ENCODE measurements around the gene ZDHHC19. TPM values are rescaled to one million over a fixed set of nuclear protein-coding genes. Genes with fewer than 3 reads are reported as not detected.

ZDHHC19 gene
- total RNA-seq, 1 donor from 2014 or later: not detected

DNA sequence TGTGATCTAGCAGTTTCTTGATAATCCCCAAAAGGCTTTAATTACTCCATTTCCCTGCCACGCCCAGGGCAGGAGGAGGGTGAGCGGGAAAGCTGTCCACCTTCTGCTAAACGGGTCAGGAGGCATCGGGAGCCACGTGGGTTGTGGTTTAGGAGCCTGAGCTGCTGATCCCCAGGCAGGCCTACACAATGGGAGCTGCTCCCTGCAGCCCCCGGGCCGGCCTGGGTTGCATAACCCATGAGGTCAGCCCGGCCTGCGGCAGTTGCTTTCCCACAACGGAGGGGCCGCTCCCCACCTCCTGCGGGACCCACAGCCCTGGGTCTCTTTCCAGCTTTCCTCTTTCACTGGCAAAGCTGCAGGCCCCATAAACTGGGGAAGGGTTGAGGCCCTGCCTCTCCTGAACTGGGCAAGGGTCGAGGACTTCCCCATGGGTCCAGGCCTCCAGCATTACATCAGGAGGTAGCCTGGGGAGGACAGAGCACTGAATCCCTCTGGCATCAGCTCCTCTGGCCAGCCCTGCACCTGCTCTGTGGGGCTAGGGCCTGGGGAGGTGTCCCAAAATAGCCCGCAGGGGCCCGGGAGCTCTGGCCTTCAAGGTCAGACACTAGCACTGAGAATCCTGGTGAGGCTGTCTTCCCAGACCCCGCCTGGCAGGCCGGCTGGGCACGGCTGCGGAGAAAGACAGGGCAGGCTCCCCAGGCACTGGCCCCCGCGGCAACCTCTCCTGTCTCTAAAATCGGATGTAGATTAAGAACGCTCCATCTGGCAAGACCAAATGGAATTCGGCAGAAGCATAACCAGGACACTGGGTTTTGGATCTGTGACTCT, 47.3 kb downstream of the ZDHHC19 start:
- intact Hi-C loops (cut with DNase I): no loop called here
- ATAC-seq: peak; percentile 96
- DNase-seq (ENCODE audit: low spot score): peak; percentile 68

DNA sequence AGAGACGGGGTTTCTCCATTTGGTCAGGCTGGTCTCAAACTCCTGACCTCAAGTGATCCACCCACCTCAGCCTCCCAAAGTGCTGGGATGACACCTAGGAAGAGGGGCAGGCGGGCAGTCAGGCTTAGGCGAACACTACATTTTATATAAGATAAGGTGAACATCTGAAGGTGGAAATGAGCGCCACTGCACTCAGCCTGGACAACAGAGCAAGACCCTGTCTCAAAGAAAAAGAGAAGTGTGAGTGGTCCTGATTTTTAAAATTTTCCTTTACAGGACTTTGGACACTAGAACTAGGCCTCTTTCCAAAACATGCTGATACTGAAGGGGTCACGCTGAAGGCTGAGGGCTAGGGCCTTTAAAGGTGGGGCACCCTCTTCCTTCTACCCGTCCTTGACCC, 48.0 kb downstream of the ZDHHC19 start:
- DNase-seq (ENCODE audit: low spot score) (no peak), ATAC-seq (peak; percentile 18)
- intact Hi-C loops (cut with DNase I): no loop called here

DNA sequence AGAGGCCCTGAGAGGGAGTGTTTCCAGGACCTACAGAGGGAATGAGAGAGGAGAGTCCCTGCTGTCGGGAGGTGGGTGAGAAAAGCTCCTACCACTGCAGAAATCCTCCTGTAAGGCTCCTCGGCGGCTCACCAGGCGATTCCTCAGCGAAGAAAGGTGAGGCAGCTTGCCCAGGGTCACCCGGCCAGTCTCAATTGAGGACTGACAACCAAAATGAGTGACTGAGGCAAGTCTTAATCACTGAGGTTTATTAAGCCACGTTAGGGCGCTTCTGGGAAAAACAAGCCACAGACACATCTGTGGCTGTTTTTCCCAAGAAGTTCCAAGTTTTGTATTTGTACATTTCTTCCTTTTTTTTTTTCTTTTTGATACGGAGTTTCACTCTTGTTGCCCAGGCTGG, 48.5 kb downstream of the ZDHHC19 start:
- intact Hi-C loops (cut with DNase I): no loop called here
- no peak for ATAC-seq
- no peak for DNase-seq (ENCODE audit: low spot score)

DNA sequence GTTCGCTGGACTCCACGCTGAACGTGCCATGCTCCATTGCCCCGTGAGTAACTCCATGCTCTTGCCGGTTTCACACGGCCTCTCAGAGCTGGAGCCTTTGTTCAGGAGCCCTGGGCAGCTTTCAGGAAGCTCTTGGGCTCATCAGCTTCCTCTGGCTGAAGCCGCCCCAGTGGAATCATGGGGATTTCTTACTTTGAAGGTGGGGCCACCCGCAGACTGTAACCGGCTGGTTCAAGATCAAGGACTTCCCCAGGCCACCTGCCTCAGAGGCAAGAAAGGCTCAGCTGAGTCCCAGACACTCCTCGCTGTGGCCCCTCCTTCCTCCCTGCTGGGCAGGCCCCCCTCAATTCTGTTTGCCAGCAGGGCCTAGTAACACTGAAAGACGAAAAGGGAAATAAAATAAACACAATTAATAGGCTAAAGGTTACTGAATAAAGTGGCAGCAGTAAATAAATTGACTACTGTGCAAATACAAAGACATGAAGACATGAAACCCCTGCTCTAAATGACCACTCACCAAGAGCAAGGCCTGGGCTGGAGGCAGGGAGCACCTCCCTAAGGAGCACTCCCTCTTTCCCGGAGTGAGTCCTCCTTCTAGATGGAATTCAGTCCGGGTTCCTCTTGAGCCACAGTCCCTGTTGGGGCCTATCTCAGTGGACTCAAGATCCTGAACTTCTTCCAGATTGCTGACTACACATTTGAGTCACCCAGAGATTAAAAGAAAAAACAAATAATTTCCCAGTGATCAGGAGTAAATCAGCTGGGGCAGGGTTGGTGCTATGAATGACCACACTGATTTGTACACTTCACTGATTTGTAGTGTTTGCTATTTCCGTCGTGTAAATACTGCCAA, 51.0 kb downstream of the ZDHHC19 start:
- intact Hi-C loops (cut with DNase I): no loop called here
- DNase-seq (ENCODE audit: low spot score) (no peak), ATAC-seq (no peak)

DNA sequence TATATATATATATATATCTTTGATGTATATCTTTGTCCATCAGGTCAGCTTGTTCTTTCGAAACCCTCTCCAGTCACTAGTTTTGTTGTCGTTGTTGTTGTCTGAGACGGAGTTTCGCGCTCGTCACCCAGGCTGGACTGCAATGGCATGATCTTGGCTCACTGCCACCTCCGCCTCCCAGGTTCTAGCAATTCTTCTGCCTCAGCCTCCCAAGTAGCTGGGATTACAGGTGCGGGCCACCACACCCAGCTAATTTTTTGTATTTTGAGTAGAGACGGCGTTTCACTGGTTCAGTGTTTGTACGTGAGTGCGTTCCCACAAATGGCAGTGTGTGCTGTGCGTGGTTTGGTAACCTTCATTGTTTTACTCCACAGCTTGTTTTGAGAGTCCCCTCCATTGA, 51.7 kb downstream of the ZDHHC19 start:
- DNase-seq (ENCODE audit: low spot score): no peak
- intact Hi-C loops (cut with DNase I): no loop called here
- ATAC-seq: no peak

DNA sequence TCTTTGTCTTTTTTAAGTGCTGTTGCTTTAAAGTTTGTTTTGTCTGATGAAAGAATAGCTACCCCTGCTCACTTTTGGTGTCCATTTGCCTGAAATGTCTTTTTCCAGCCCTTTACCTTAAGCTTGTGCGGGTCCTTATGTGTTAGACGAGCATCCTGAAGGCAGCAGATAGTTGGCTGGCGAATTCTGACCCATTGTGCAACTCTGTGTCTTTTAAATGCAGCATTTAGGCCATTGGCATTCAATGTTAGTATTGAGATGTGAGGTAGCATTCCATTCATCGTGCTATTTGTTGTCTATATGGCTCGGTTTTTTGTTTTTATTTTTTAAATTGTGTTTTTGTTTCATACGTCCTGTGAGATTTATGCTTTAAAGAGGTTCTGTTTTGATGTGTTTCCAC, 55.0 kb downstream of the ZDHHC19 start:
- intact Hi-C loops (cut with DNase I): no loop called here
- no peak for ATAC-seq
- no peak for DNase-seq (ENCODE audit: low spot score)

DNA sequence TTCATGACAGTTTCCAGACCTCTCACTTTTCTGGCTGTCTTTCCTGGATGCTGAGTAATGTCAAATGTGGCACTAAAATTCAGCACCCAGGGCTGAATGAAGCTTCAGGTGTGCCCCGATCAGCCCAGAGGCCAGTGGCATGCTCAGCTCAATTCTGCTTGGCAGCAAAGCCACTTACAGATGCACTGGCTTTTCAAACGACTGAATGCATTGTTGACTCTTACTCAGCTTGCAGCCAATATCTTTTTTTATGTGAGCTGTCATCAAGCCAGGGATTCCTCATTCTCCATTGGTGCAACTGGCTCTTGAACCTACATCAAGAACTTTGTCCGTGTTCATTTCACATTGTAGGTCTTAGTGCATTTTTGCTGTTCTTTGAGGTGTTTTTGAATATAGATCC, 60.7 kb downstream of the ZDHHC19 start:
- intact Hi-C loops (cut with DNase I): no loop called here
- ATAC-seq (no peak), DNase-seq (ENCODE audit: low spot score) (no peak)

DNA sequence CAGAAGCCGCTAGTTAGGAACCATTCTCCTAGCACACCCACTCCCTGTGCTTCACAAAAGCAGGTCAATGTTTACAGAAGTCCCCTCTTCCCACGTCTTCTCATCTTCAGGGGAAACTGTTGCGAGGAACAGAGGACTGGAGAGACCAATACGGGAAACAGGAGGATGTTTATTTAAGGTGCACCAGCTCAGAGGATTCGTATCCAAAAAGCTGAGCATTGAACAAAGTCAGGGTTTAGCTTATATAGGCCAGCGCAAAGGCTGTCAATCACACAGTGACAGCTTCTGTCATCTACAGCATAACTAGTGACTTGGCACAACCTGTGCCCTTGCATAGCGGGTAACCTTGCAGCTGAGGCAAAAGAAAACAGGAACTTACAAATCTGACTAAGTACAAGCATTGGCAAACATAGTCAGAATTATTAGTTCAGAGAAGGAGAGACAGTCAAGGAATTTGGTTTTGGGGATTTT, 61.3 kb downstream of the ZDHHC19 start:
- intact Hi-C loops (cut with DNase I): no loop called here
- ATAC-seq: no peak

DNA sequence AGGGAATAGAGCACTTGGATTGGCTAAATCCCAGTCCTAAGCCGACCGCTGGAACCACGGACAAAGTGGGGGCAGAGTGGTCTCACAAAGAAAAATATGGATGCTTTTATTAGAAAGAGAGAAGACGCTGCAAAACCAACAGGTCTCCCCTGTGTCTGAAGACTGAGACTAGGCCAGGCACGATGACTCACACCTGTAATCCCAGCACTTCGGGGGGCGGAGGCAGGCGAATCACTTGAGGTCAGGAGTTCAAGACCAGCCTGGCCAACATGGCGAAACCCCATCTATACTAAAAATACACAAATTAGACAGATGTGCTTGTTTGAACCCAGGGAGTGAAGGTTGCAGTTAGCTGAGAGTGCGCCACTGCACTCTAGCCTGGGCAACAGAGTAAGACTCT, 61.8 kb downstream of the ZDHHC19 start:
- intact Hi-C loops (cut with DNase I): no loop called here
- DNase-seq (ENCODE audit: low spot score) (no peak), ATAC-seq (no peak)

More for the DNA sequence above, 61.3 kb downstream of the ZDHHC19 start:
- no peak for DNase-seq (ENCODE audit: low spot score)

Other genes starting within 250 kb of the ZDHHC19 start
- 76.7 TPM for gene TFRC, start 129.3 kb downstream of the ZDHHC19 start, total RNA-seq
- 0.58 TPM for gene SLC51A, start 5.1 kb upstream of the ZDHHC19 start, total RNA-seq
- gene PCYT1A, start 76.3 kb upstream of the ZDHHC19 start, total RNA-seq: 63.8 TPM
- 9.9 TPM for gene DYNLT2B, start 106.8 kb upstream of the ZDHHC19 start, total RNA-seq
- 1.2 TPM for gene TM4SF19, start 127.0 kb upstream of the ZDHHC19 start, total RNA-seq
- 78.7 TPM for gene UBXN7, start 221.0 kb upstream of the ZDHHC19 start, total RNA-seq

All from sciatic nerve (tissue), 2 donors.